Ovary (tissue), 3 donors: ENCODE results near the gene FOXO1.

Source experiments
- CTCF ChIP-seq, 3 donors: fragments of 450-650 bp in 2 of 3; fragments of 200-600 bp in 1 of 3; IDR thresholded peaks; one replicate each; pipeline versions ENCODE4 v1.5.1 to v1.8.0; 2016 to 2022; ENCODE audit warnings: antibody characterized with exemption in 3 of 3, mild to moderate bottlenecking in 1 of 3
- EP300 ChIP-seq: sonication (generic); formaldehyde crosslinking; IDR thresholded peaks from one replicate; pipeline ENCODE4 v1.6.1; 2017; ENCODE audit warnings: antibody characterized with exemption
- POLR2A ChIP-seq: fragments of 450-650 bp; IDR thresholded peaks from one replicate; pipeline ENCODE4 v1.6.1; 2017; ENCODE audit warnings: antibody characterized with exemption, mild to moderate bottlenecking, moderate library complexity
- donor health status: DM: no; HTN: no; CAD: no.

- no peak for TF ChIP-seq CTCF (IDR thresholded peaks at IDR 0.05)
- no peak for TF ChIP-seq EP300
- no peak for TF ChIP-seq POLR2A
These were observed 85.7 kb downstream of the FOXO1 start for GRCh38 chr13:40580566-40581276.
